Liver (tissue), 3 donors: ENCODE results near the gene EHD2.

Source experiments
- ATF3 ChIP-seq: IDR thresholded peaks from 2 replicates; pipeline ENCODE4 v1.6.1; 2016; ENCODE audit warnings: antibody characterized with exemption
- CTCF ChIP-seq: fragments of 150-350 bp; IDR thresholded peaks from 2 replicates; pipeline ENCODE4 v1.5.1; 2017; ENCODE audit warnings: improper control_type of control experiment, low read depth, low read length; ENCODE audit not compliant: missing input control
- EGR1 ChIP-seq, 2 donors: IDR thresholded peaks; 2 replicates each; pipeline ENCODE4 v1.6.1; 2016 to 2018; ENCODE audit warnings: antibody characterized with exemption in 2 of 2, low read depth in 2 of 2
- FOXA2 ChIP-seq: IDR thresholded peaks from 2 replicates; pipeline ENCODE4 v1.6.1; 2016; ENCODE audit warnings: antibody characterized with exemption
- GABPA ChIP-seq, 2 donors: IDR thresholded peaks in 1 of 2; conservative IDR thresholded peaks in 1 of 2; 2 replicates each; pipeline ENCODE4 v1.6.1; 2016; ENCODE audit warnings: antibody characterized with exemption in 2 of 2, mild to moderate bottlenecking in 1 of 2, moderate library complexity in 1 of 2
- JUND ChIP-seq, 2 donors: IDR thresholded peaks; 2 replicates each; pipeline ENCODE4 v1.6.1; 2016; ENCODE audit warnings: antibody characterized with exemption in 2 of 2
- MAX ChIP-seq: IDR thresholded peaks from 2 replicates; pipeline ENCODE4 v1.6.1; 2016; ENCODE audit warnings: antibody characterized with exemption
- RAD21 ChIP-seq, 2 donors: IDR thresholded peaks; 2 replicates each; pipeline ENCODE4 v1.6.1; 2016; ENCODE audit warnings: antibody characterized with exemption in 2 of 2, mild to moderate bottlenecking in 2 of 2
- SP1 ChIP-seq: IDR thresholded peaks from 2 replicates; pipeline ENCODE4 v1.6.1; 2018; ENCODE audit warnings: antibody characterized with exemption, mild to moderate bottlenecking
- YY1 ChIP-seq: IDR thresholded peaks from 2 replicates; pipeline ENCODE4 v1.6.1; 2016; ENCODE audit warnings: antibody characterized with exemption, mild to moderate bottlenecking
- donor health status: healthy.
- donor health status: healthy.

- TF ChIP-seq MAX (no peak), CTCF (no peak), SP1 (no peak), GABPA (IDR thresholded peaks at IDR 0.05 in 1 of 2, conservative IDR thresholded peaks at IDR 0.05 in 1 of 2) (no peak), FOXA2 (no peak), YY1 (no peak), ATF3 (no peak), JUND (IDR thresholded peaks at IDR 0.05) (no peak), RAD21 (IDR thresholded peaks at IDR 0.05) (no peak), EGR1 (IDR thresholded peaks at IDR 0.05; ENCODE audit: low read depth in 2 of 2) (no peak)
These were observed 1.5 kb upstream of the EHD2 start for GRCh38 chr19:47711652-47712242.
